Vagina (tissue), 2 donors: ENCODE data around the gene ME2.

Experiments
- POLR2A ChIP-seq, 2 donors: fragments of 450-650 bp; IDR thresholded peaks; one replicate each; pipeline ENCODE4 v1.6.1; 2017; ENCODE audit warnings: antibody characterized with exemption in 2 of 2, mild to moderate bottlenecking in 2 of 2, moderate library complexity in 2 of 2
- POLR2AphosphoS5 ChIP-seq, 2 donors: sonication (generic); formaldehyde crosslinking; IDR thresholded peaks; one replicate each; pipeline ENCODE4 v1.9.0; 2017; ENCODE audit warnings: antibody characterized with exemption in 2 of 2, mild to moderate bottlenecking in 2 of 2, low read depth in 1 of 2; ENCODE audit not compliant: insufficient read depth in 1 of 2
- TF ChIP-seq, protein P1 (sequence below), 3 experiments: fragments of 450-650 bp in 2 of 3; fragments of 200-600 bp in 1 of 3; sonication (generic) in 1 of 3; IDR thresholded peaks; one replicate each; pipeline ENCODE4 v1.5.1; 2017 to 2019; ENCODE audit warnings: antibody characterized with exemption in 3 of 3, mild to moderate bottlenecking in 2 of 3, moderate library complexity in 2 of 3

DNA sequence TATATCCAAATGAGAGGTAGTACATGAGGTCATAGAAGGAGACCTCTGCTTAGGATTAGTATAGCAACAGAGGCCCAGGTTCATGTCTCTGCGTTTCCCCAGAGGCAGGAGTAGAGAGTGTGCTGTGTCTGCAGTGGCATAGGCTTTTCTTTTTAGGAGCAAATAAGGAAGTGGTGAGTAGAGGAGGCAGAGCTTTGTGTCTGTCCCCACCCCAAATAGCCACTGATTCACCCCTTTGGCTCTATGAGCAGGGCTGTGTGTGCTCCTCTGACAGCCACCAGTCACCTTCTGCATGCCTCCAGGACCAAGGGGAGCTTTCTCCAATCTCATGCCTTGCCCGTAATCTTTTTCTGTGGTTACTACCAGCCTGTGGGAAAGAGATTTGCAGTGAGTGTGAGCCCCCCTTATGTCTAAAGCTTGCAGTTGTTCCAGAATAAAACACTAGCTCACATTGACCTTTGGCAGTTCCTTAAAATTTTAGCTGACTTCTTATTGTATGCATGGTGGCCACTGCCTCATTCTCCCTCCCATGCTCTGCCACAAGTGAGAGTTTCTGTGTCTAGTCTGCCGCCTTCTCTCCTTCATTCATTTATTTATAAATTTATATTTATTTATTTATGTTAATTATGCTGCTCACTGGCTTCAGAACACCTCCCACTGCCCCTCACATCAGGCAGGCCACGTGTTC lies 65.5 kb downstream of the ME2 start:
- TF ChIP-seq POLR2AphosphoS5 (IDR thresholded peaks at IDR 0.05; ENCODE audit: insufficient read depth in 1 of 2, low read depth in 1 of 2) (no peak), POLR2A (IDR thresholded peaks at IDR 0.05) (no peak)
- TF ChIP-seq, protein P1, sequence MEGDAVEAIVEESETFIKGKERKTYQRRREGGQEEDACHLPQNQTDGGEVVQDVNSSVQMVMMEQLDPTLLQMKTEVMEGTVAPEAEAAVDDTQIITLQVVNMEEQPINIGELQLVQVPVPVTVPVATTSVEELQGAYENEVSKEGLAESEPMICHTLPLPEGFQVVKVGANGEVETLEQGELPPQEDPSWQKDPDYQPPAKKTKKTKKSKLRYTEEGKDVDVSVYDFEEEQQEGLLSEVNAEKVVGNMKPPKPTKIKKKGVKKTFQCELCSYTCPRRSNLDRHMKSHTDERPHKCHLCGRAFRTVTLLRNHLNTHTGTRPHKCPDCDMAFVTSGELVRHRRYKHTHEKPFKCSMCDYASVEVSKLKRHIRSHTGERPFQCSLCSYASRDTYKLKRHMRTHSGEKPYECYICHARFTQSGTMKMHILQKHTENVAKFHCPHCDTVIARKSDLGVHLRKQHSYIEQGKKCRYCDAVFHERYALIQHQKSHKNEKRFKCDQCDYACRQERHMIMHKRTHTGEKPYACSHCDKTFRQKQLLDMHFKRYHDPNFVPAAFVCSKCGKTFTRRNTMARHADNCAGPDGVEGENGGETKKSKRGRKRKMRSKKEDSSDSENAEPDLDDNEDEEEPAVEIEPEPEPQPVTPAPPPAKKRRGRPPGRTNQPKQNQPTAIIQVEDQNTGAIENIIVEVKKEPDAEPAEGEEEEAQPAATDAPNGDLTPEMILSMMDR (IDR thresholded peaks at IDR 0.05) = no peak
